K562 (cell line): ENCODE data around the gene RPL27A. TPM values are rescaled to one million over a fixed set of nuclear protein-coding genes. Genes with fewer than 3 reads are reported as not detected.

Source experiments
- FIP1L1 ChIP-seq: fragments of 200-400 bp; formaldehyde crosslinking; IDR thresholded peaks from 2 replicates; pipeline ENCODE4 v1.6.1; 2018; ENCODE audit warnings: mild to moderate bottlenecking, low read depth, low read length; ENCODE audit not compliant: poor library complexity, severe bottlenecking
- FOXK2 ChIP-seq, 2 experiments: fragments of 450-650 bp; IDR thresholded peaks in 1 of 2; conservative IDR thresholded peaks in 1 of 2; 2 replicates each; pipeline ENCODE4 v1.6.1; 2016; ENCODE audit warnings: low read depth in 2 of 2, mild to moderate bottlenecking in 1 of 2
- L3MBTL2 ChIP-seq: fragments of 450-650 bp; IDR thresholded peaks from 2 replicates; pipeline ENCODE4 v1.6.1; 2016; ENCODE audit warnings: mild to moderate bottlenecking, moderate library complexity
- MYC ChIP-seq, 2 experiments: fragments of 250-450 bp in 1 of 2; sonication (Bioruptor Pico) in 1 of 2; IDR thresholded peaks; 2 replicates each; pipeline versions ENCODE4 v1.5.1 to v1.6.1; 2012 to 2021; ENCODE audit warnings: low read depth in 2 of 2, borderline replicate concordance in 1 of 2, improper control_type of control experiment in 1 of 2, low read length in 1 of 2, mild to moderate bottlenecking in 1 of 2, moderate library complexity in 1 of 2
- POLR2AphosphoS2 ChIP-seq: IDR thresholded peaks from 2 replicates; pipeline ENCODE4 v1.6.1; 2012; ENCODE audit warnings: low read length, improper control_type of control experiment
- POLR2AphosphoS5 ChIP-seq: IDR thresholded peaks from 2 replicates; pipeline ENCODE4 v1.6.1; 2011; ENCODE audit warnings: mild to moderate bottlenecking, low read depth, low read length, moderate library complexity; ENCODE audit not compliant: control insufficient read depth, insufficient read depth
- PRPF4 ChIP-seq: fragments of 200-400 bp; formaldehyde crosslinking; IDR thresholded peaks from one replicate; pipeline ENCODE4 v1.6.1; 2017; ENCODE audit warnings: low read length, low read depth, mild to moderate bottlenecking; ENCODE audit not compliant: insufficient read depth, poor library complexity, severe bottlenecking
- REST ChIP-seq, 2 experiments: fragments of 450-650 bp; formaldehyde crosslinking in 1 of 2; IDR thresholded peaks; 2 replicates each; pipeline versions ENCODE4 v1.4.0 to v1.6.1; 2014 to 2020; ENCODE audit warnings: mild to moderate bottlenecking in 2 of 2, borderline replicate concordance in 1 of 2, low read depth in 1 of 2
- TAF1 ChIP-seq: IDR thresholded peaks from 2 replicates; pipeline ENCODE4 v1.6.1; 2011; ENCODE audit warnings: mild to moderate bottlenecking, low read length, moderate library complexity; ENCODE audit not compliant: insufficient read depth, control insufficient read depth, severe bottlenecking; ENCODE audit errors: extremely low read depth
- TFAP4 ChIP-seq: sonication (generic); formaldehyde crosslinking; IDR thresholded peaks from 2 replicates; pipeline ENCODE4 v1.8.0; 2022; ENCODE audit warnings: missing genetic modification reagents, mild to moderate bottlenecking, moderate library complexity, borderline replicate concordance
- YY1 ChIP-seq, 3 experiments: IDR thresholded peaks; 2 replicates each; pipeline ENCODE4 v1.6.1; 2011; ENCODE audit warnings: low read length in 2 of 3, mild to moderate bottlenecking in 2 of 3, moderate library complexity in 2 of 3, borderline replicate concordance in 1 of 3, control low read depth in 1 of 3, low read depth in 1 of 3; ENCODE audit not compliant: insufficient read depth in 3 of 3, insufficient replicate concordance in 2 of 3, control insufficient read depth in 1 of 3, insufficient read length in 1 of 3; ENCODE audit errors: extremely low read depth in 1 of 3
- ZNF431 ChIP-seq: sonication (generic); formaldehyde crosslinking; IDR thresholded peaks from 2 replicates; pipeline ENCODE4 v1.8.0; 2022; ENCODE audit warnings: mild to moderate bottlenecking, missing genetic modification reagents
- ZNF75A ChIP-seq: fragments of 450-650 bp; formaldehyde crosslinking; IDR thresholded peaks from 2 replicates; pipeline ENCODE4 v1.4.0; 2020; ENCODE audit warnings: mild to moderate bottlenecking
- polyA plus RNA-seq, 8 experiments: library from polyadenylated mRNA; depleted of rRNA in 4 of 8; stranded (reverse) in 5 of 8; unstranded in 3 of 8; fragments of >200 nt; fragmentation: Nextera tagmentation in 2 of 8; fragmentation: Illumina TruSeq in 1 of 8; extraction: Ambion mirVana in 2 of 8; extraction: Trizol in 1 of 8; gene quantifications; 2 replicates each; pipeline versions ENCODE4 v1.2.1 to v1.2.3, GENCODE V29; 2011 to 2014; ENCODE audit warnings: inconsistent platforms in 1 of 8, missing spikeins in 1 of 8
- total RNA-seq, 7 experiments: library from RNA; depleted of rRNA in 6 of 7; stranded (reverse); fragments of >200 nt in 6 of 7; fragmentation: Illumina TruSeq in 2 of 7; extraction: Trizol in 2 of 7; gene quantifications; 2 replicates each; pipeline versions ENCODE4 v1.2.1 to v1.2.3, GENCODE V29; 2011 to 2021; ENCODE audit warnings: low replicate concordance in 1 of 7

RPL27A gene
- total and polyA plus RNA-seq, 9 of the 15 experiments (the other 6 are each of a cell fraction or from before 2014, with no cell fraction given), result 790 to 4,241 (median 2,267) TPM

- TF ChIP-seq MYC (IDR thresholded peaks at IDR 0.05; ENCODE audit: low read depth, low read length), result peak; percentile 87
- peak; percentile 60; the same call in 1 of the 2 replicates for TF ChIP-seq MYC (CRISPR knock-in tag; IDR thresholded peaks at IDR 0.05; ENCODE audit: borderline replicate concordance, low read depth)
- TF ChIP-seq POLR2AphosphoS2, result peak; percentile 83
- peak; percentile 63 for TF ChIP-seq L3MBTL2
- TF ChIP-seq FOXK2 (conservative IDR thresholded peaks at IDR 0.05 in 1 of 2, IDR thresholded peaks at IDR 0.05 in 1 of 2; ENCODE audit: low read depth in 2 of 2), result peak; percentile 57 to 60
- TF ChIP-seq TAF1, result peak; percentile 98
- TF ChIP-seq ZNF431 (CRISPR knock-in tag), result peak; percentile 12; the same call in 1 of the 2 replicates
- no peak for TF ChIP-seq ZNF75A (CRISPR knock-in tag)
- TF ChIP-seq FIP1L1, result peak; percentile 39
- peak; percentile 20 to 85 (median 79) for TF ChIP-seq YY1 (IDR thresholded peaks at IDR 0.05; ENCODE audit: borderline replicate concordance in 1 of 3, control insufficient read depth in 1 of 3, extremely low read depth in 1 of 3, insufficient read depth in 3 of 3, insufficient read length in 1 of 3, insufficient replicate concordance in 2 of 3, low read depth in 1 of 3, low read length in 2 of 3)
- TF ChIP-seq REST (IDR thresholded peaks at IDR 0.05; ENCODE audit: borderline replicate concordance), result no peak
- TF ChIP-seq REST (CRISPR knock-in tag; IDR thresholded peaks at IDR 0.05; ENCODE audit: low read depth), result no peak
- TF ChIP-seq PRPF4, result peak; percentile 81
- peak; percentile 98 for TF ChIP-seq POLR2AphosphoS5
- peak; percentile 82 for TF ChIP-seq TFAP4 (CRISPR knock-in tag)
These were observed at the start of gene RPL27A, which contains the start of gene TRIM66 (continued) for GRCh38 chr11:8682303-8683114.
